GM10847 (cell line): Measurements from ENCODE around the gene DDOST.

ENCODE experiments used
- POLR2A ChIP-seq: IDR thresholded peaks from 2 replicates; pipeline ENCODE4 v1.6.1; 2011; ENCODE audit not compliant: insufficient read length; ENCODE audit errors: extremely low read depth

Gene DDOST

GRCh38 chr1:20681999-20682398 is 20.8 kb upstream of the DDOST start:
- TF ChIP-seq POLR2A, result no peak

DNA sequence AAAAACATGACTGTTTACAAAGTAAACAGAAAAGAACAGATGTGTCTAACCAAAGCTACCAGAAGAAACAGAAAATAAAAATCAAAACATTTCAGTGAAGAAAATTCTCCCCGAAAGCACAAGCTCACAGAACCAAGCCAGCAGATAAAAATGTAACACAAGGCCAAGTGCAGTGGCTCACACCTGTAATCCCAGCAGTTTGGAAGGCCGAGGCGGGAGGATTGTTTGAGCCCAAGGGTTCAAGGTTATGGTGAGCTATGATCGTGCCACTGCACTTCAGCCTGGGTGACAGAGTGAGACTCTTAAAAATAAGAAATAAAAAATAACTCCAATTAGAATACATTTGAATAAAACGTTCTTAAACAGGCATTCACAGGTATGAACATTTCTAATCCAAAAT is 19.1 kb upstream of the DDOST start:
- no peak for TF ChIP-seq POLR2A

- TF ChIP-seq POLR2A, result no peak
Observed at GRCh38 chr1:20678599-20678998, 17.4 kb upstream of the DDOST start.

- TF ChIP-seq POLR2A, result no peak
Observed at GRCh38 chr1:20672265-20672632, 11.1 kb upstream of the DDOST start.

GRCh38 chr1:20670936-20671335 is 9.8 kb upstream of the DDOST start:
- TF ChIP-seq POLR2A, result no peak

GRCh38 chr1:20668581-20668980 is 7.4 kb upstream of the DDOST start:
- no peak for TF ChIP-seq POLR2A

DNA sequence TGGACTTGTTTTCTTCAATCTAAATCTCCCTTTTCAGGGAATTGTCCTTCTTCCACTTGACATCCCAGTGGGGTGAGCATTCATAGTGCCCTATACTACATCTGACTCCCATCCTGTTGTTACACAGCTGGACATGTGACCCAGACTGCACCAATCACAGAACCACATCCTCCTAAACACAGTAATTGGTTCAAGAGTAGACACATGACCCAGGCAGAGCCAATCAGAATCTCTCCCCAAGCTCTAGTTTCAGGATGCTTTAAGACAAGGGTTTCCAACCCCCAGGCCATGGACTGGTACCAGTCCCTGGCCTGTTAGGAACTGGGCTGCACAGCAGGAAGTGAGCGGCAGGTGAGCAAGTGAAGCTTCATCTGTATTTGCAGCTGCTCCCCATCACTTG is 5.6 kb upstream of the DDOST start:
- no peak for TF ChIP-seq POLR2A

GRCh38 chr1:20666146-20666545 is 5.0 kb upstream of the DDOST start:
- TF ChIP-seq POLR2A, result no peak

- TF ChIP-seq POLR2A, result no peak
Observed at GRCh38 chr1:20665726-20666125, 4.6 kb upstream of the DDOST start.

DNA sequence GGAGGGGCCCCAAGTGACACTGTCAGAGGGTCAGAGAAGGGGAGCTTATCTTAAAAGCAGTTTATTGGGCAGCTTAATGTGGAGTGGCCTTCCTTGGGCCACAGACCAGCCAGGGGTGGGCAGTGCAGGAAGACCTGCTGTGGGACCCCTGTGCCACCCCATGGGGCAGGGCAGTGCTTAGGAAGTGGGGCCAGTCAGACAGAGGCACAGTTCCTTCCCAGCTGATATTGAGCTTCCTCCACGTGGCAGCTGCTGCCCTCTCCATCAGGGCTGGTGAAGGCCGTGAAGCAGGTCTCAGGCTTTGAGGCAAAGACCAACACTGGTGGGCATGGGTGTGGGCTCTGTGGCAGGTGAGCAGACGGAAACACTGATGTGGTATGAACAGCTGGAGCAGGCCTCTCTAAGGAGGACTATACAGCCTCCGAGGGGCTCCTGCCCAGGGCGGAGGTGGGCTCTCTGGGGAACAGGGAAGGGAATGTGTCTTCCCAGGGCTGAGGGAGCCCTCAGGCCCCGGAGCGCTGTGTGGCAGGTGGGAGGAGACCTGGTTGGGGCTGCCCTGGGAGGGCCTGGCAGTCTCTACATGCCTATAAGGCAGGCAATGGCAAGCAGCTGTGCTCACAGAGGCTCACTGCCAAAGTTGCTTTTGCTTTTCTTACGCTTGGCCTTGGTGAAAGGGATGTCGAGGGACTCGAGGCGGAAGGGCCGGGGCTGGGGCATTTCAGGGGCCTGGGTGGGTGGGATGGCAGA is 3.0 kb upstream of the DDOST start:
- no peak for TF ChIP-seq POLR2A

DNA sequence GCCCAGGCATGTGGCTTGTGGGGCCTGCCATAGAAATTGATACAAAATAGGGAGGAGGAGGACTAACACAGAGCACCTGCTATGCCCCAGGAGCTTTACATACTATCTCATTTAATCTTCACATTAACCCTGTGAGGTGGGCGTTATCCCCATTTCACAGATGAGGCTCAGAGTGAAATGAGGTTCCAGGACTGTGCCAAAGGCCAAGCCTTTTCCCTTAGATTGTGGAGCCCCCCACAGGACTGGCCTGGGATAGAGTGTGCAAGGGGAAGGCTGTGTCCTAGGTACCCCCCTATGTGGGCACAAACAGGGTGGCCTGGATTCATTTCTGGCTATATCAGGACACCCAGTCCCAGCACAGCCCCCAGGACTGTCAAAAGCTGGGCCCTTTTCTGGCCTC is 2.2 kb upstream of the DDOST start:
- TF ChIP-seq POLR2A, result no peak

DNA sequence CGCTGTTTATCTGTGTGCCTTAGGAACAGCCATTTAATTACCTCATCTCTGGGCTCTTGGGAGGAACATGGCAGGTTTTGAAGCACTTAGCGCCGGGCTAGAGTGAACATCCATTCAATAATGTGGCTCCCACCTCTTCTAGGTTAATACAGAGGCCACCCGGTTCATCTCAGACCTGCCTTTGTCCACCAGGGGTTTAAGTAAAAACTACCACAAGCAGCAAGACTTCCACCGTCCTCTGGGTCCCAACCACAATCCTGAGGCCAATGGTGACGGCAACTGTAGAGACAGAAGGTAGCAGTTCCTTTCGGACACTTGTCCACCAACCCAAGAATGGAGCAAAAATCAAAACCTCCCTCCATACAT is 924 bp upstream of the DDOST start:
- no peak for TF ChIP-seq POLR2A

GRCh38 chr1:20660847-20661206 is 342 bp downstream of the DDOST start:
- TF ChIP-seq POLR2A, result no peak

DNA sequence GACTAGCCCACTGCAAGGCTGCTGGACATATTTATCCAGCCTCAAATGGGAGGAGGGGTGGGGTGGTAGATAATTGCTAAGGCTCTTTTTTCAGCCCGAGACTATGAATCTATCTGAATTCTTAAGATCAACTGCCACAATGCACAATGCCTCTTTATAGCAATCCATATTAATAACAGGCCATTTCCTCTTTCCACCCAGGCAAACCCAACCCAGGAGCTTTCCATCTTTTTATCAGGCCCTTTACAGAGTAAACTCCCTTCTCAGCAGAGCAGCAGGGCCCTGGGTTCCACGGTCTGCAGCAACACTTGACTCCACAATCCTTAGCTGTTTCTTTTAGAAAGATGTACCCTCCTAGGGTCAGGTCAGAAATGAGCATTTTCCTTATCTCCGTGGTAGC is 806 bp downstream of the DDOST start:
- no peak for TF ChIP-seq POLR2A

DNA sequence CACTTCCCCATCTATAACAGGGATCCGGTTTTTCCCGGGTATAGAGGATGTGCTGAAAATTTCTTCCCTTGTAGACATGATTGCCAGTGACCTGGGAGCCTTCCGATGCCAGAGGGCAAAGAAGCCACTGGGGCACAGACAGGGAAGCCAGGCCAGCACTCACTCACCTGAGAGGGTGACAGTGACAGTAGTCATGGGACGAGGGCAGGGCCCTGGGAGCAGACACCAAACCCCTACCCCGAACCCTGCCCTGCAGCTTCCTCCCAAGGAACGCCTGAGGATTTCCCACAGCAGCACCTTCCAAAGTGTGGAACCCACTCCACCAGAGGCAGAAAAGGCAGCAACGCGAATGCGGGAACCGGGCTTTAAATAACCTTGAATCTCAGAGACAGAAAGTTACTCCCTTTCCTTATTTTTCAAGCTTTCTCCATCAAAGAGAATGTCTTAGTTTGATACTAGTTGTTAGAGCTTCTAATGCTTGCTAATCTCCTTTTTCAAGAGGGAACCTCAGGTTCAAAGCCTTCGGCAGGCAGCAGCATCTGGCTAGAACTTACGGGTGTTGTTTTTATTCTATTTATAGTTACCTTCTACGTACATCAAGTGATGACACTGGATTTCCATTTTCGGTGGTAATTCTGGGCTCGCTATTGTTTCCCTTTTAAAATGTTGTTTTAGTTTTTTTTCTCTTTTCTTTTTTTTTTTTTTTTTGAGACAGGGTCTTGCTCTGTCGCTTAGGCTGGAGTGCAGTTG is 2.8 kb downstream of the DDOST start:
- no peak for TF ChIP-seq POLR2A

- TF ChIP-seq POLR2A, result no peak
Observed at GRCh38 chr1:20657024-20657423, 4.1 kb downstream of the DDOST start.
